Measurements from ENCODE around the gene FAAP100.

Gene FAAP100

DNA sequence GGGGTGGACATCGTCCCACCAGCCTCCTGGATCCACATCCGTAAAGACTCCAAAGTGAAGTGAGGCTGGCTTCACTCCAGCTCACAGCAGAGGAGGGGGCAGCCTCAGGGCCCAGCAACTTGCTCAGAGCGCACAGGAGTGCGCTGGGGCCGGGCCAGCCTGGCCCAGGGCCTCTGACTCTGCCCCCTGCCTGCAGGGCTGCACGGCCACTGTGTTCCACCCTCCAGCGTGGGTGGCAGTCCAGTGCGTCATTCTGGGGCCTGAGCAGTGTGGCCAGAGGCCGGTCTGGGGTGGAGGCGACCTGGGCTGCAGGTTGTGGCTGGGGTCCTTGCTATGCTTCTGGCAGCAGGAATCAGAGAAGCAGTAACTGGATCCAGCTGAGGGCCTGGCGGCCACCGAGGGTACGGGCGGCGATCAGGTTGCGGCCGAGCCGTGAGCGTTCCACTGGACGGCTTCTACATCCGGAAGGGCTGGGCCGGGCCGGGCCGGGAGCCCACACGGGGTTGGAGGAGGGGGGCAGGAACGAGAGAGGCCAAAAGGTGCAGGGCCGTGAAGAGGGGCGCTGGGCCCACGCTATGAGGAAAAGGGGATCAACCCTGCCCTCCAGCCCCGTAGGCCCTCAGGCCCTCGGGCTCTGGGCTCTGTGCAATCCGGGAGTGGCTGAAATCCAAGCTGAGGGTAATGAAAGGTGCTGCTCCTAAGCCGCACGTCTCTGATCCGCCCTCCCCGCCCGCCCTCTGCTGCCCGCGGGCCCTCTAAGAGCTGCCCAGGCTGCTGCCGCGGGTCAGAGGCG is 24.4 kb downstream of the FAAP100 start, which contains the start of gene FSCN2:
TSS of gene FSCN2 (plus strand) at position 787 of the 793 bp plus-strand sequence. CDS start 155 bp downstream, outside the sequence.
- Histone ChIP-seq H3F3A (ENCODE audit: low read depth) (no peaks in the 10 kb centered on the region), H2AFZ (ENCODE audit: low read length) (no peak within 1 kb of the TSS), H3K79me2 (ENCODE audit: insufficient read depth, low read length) (no peaks in the 10 kb centered on the region), H3K9me3 (ENCODE audit: insufficient read depth, low read depth, low read length) (no peaks in the 10 kb centered on the region), H4K20me1 (ENCODE audit: insufficient read depth, low read length, poor library complexity, severe bottlenecking) (no peaks in the 10 kb centered on the region), H3K36me3 (ENCODE audit: insufficient read depth, low read length) (no peaks in the 10 kb centered on the region), H3K9ac (ENCODE audit: low read depth, low read length, poor library complexity, severe bottlenecking) (no peak within 1 kb of the TSS), H3K4me3 (ENCODE audit: low read length, poor library complexity, severe bottlenecking) (no peak within 1 kb of the TSS), H3K4me1 (ENCODE audit: insufficient read depth, low read length, poor library complexity, severe bottlenecking) (no peaks in the 10 kb centered on the region), H3K4me2 (ENCODE audit: low read depth, low read length, poor library complexity, severe bottlenecking) (no peak within 1 kb of the TSS), H3K9me2 (replicated peaks; ENCODE audit: low read depth, low read length) (no peaks in the 10 kb centered on the region), H3K27me3 (ENCODE audit: insufficient read depth, low read length, poor library complexity, severe bottlenecking) (no peaks in the 10 kb centered on the region)
- TF ChIP-seq EZH2phosphoT487 (IDR thresholded peaks at IDR 0.05; ENCODE audit: borderline replicate concordance): no peak
- TF ChIP-seq, protein P1, sequence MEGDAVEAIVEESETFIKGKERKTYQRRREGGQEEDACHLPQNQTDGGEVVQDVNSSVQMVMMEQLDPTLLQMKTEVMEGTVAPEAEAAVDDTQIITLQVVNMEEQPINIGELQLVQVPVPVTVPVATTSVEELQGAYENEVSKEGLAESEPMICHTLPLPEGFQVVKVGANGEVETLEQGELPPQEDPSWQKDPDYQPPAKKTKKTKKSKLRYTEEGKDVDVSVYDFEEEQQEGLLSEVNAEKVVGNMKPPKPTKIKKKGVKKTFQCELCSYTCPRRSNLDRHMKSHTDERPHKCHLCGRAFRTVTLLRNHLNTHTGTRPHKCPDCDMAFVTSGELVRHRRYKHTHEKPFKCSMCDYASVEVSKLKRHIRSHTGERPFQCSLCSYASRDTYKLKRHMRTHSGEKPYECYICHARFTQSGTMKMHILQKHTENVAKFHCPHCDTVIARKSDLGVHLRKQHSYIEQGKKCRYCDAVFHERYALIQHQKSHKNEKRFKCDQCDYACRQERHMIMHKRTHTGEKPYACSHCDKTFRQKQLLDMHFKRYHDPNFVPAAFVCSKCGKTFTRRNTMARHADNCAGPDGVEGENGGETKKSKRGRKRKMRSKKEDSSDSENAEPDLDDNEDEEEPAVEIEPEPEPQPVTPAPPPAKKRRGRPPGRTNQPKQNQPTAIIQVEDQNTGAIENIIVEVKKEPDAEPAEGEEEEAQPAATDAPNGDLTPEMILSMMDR (conservative IDR thresholded peaks at IDR 0.05; ENCODE audit: low read length): no peak

DNA sequence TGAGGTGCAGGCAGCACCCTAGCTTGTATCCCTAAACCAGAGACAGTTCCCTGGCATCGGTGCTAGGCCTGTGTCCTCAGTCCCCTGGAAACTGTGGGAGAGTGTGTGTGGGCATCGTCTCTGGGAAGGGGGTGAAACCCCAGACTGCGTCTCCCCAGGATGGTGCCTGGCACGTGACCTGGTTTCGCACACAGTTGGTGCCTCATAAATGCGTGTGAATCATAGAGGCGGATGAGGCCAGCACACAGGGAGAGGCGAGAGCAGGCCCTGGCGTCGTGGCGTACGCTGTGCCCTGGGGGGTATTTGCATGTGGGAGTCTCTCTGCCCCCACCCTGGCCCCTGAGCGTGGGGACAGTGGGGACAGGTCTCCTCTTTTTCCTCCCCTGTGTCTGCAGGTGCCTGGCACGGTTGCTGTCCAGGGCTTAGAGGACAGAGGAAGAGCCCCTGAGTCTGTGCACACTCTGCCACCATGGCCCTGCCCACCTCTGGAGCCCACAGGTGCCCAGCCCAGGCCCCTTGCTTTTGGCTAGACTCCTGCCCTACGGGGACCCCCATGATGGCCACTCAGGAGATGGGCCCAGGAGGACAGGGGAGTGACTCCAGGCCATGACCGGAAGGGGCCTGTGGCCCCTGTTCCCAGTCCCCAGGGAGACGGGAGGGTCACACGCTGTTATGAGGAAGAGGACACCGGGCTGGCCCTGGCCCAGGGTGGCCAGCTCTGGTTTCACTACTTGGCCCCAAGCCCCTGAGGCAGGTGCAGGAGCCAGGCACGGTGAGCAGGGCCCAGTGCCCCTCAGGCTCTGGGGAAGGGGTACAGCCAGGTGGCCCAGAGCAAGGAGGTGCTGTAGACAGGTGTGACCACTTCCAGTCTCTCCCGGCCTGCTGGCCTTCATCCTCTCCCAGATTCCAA is 25.2 kb downstream of the FAAP100 start:
- H3K4me1 ChIP-seq (ENCODE audit: insufficient read depth, low read length, poor library complexity, severe bottlenecking): no peaks in the 10 kb centered on the region
- no peak overlapping the region for H3K4me2 ChIP-seq (ENCODE audit: low read depth, low read length, poor library complexity, severe bottlenecking)
- no peaks in the 10 kb centered on the region for H3K9me3 ChIP-seq (ENCODE audit: insufficient read depth, low read depth, low read length)
- H3F3A ChIP-seq (ENCODE audit: low read depth): no peaks in the 10 kb centered on the region
- H3K9me2 ChIP-seq (replicated peaks; ENCODE audit: low read depth, low read length): no peaks in the 10 kb centered on the region
- TF ChIP-seq, protein P1 (conservative IDR thresholded peaks at IDR 0.05; ENCODE audit: low read length): no peak
- no peak for TF ChIP-seq EZH2phosphoT487 (IDR thresholded peaks at IDR 0.05; ENCODE audit: borderline replicate concordance)
- no peaks in the 10 kb centered on the region for H3K36me3 ChIP-seq (ENCODE audit: insufficient read depth, low read length)
- H2AFZ ChIP-seq (ENCODE audit: low read length): no peak overlapping the region
- no peak overlapping the region for H3K4me3 ChIP-seq (ENCODE audit: low read length, poor library complexity, severe bottlenecking)
- H3K27me3 ChIP-seq (ENCODE audit: insufficient read depth, low read length, poor library complexity, severe bottlenecking): no peaks in the 10 kb centered on the region
- H3K9ac ChIP-seq (ENCODE audit: low read depth, low read length, poor library complexity, severe bottlenecking): no peak overlapping the region
- H4K20me1 ChIP-seq (ENCODE audit: insufficient read depth, low read length, poor library complexity, severe bottlenecking): no peaks in the 10 kb centered on the region
- H3K79me2 ChIP-seq (ENCODE audit: insufficient read depth, low read length): no peaks in the 10 kb centered on the region

DNA sequence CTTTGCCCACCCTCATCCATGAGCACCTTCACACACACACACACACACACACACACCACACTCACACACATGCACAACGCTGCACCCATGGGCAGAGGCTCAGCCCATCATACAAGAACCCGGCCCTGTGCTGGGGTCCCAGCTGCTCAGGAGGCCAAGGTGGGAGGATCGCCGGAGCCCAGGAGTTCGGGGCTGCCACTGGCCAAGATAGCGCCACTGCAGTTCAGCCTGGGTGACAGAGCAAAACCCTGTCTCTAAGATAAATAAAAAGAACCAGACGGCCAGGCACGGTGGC is 27.3 kb downstream of the FAAP100 start:
- H3K9ac ChIP-seq (ENCODE audit: low read depth, low read length, poor library complexity, severe bottlenecking): no peak overlapping the region
- no peak overlapping the region for H3K4me2 ChIP-seq (ENCODE audit: low read depth, low read length, poor library complexity, severe bottlenecking)
- peaks cover 5% of the 10 kb centered on the region; the same call in 1 of the 2 replicates for H3F3A ChIP-seq (ENCODE audit: low read depth)
- no peaks in the 10 kb centered on the region for H3K9me2 ChIP-seq (replicated peaks; ENCODE audit: low read depth, low read length)
- no peaks in the 10 kb centered on the region for H3K9me3 ChIP-seq (ENCODE audit: insufficient read depth, low read depth, low read length)
- H3K36me3 ChIP-seq (ENCODE audit: insufficient read depth, low read length): no peaks in the 10 kb centered on the region
- no peaks in the 10 kb centered on the region for H3K27me3 ChIP-seq (ENCODE audit: insufficient read depth, low read length, poor library complexity, severe bottlenecking)
- no peak overlapping the region for H2AFZ ChIP-seq (ENCODE audit: low read length)
- TF ChIP-seq, protein P1 (conservative IDR thresholded peaks at IDR 0.05; ENCODE audit: low read length): no peak
- no peak for TF ChIP-seq EZH2phosphoT487 (IDR thresholded peaks at IDR 0.05; ENCODE audit: borderline replicate concordance)
- H3K4me3 ChIP-seq (ENCODE audit: low read length, poor library complexity, severe bottlenecking): no peak overlapping the region
- no peaks in the 10 kb centered on the region for H3K79me2 ChIP-seq (ENCODE audit: insufficient read depth, low read length)
- peaks cover 3% of the 10 kb centered on the region for H3K4me1 ChIP-seq (ENCODE audit: insufficient read depth, low read length, poor library complexity, severe bottlenecking)
- H4K20me1 ChIP-seq (ENCODE audit: insufficient read depth, low read length, poor library complexity, severe bottlenecking): no peaks in the 10 kb centered on the region

Data from Loucy (cell line).